H1 (cell line): Measurements from ENCODE around the gene PTPN12. TPM values are rescaled to one million over a fixed set of nuclear protein-coding genes. Genes with fewer than 3 reads are reported as not detected.

Source experiments
- ATF3 ChIP-seq: IDR thresholded peaks from 2 replicates; pipeline ENCODE4 v1.6.1; 2011; ENCODE audit warnings: low read depth, mild to moderate bottlenecking, low read length; ENCODE audit not compliant: insufficient read depth
- KDM4A ChIP-seq: IDR thresholded peaks from one replicate; pipeline ENCODE4 v1.7.1; 2012; ENCODE audit warnings: low read depth, mild to moderate bottlenecking, moderate library complexity, low read length, inconsistent platforms; ENCODE audit not compliant: severe bottlenecking
- POU5F1 ChIP-seq: IDR thresholded peaks from 2 replicates; pipeline ENCODE4 v1.6.1; 2011; ENCODE audit warnings: low read depth, mild to moderate bottlenecking, low read length, moderate library complexity
- polyA plus RNA-seq, 7 experiments: library from polyadenylated mRNA; depleted of rRNA in 3 of 7; stranded (reverse) in 5 of 7; unstranded in 2 of 7; fragments of >200 nt in 5 of 7; fragments of 200-250 nt in 2 of 7; gene quantifications; 1 replicate in 5 of 7; 2 replicates in 1 of 7; 4 replicates in 1 of 7; pipeline versions ENCODE4 v1.2.1 to v1.2.3, GENCODE V29; 2011 to 2013; ENCODE audit warnings: missing spikeins in 2 of 7, mixed read lengths in 2 of 7
- total RNA-seq: library from RNA; stranded (reverse); fragmentation: NEBNext Ultra II Directional; extraction: Animal tissue kit (Norgen Biotek cat#: 25700); gene quantifications from 2 replicates; pipeline ENCODE4 v1.2.1, GENCODE V29; 2021

PTPN12 gene
- total and polyA plus RNA-seq, 2 of the 8 experiments (the other 6 are each of a cell fraction or from before 2014, with no cell fraction given) = 39.7 to 132 TPM

- TF ChIP-seq KDM4A = no peak
- no peak for TF ChIP-seq ATF3
- TF ChIP-seq POU5F1 = no peak
Measured at GRCh38 chr7:77553123-77553522, 16.0 kb downstream of the PTPN12 start (continued).
